G401 (cell line): ENCODE data around the gene GPHN. TPM values are rescaled to one million over a fixed set of nuclear protein-coding genes. Genes with fewer than 3 reads are reported as not detected.
"Not testable (repeated sequence)": the region's sequence is repeated elsewhere in the genome, so short reads cannot be mapped to it uniquely, and the experiment has no call there.

Source experiments
- DNase-seq: peaks from one replicate; pipeline ENCODE4 v3.0.0-alpha.2; 2015; ENCODE audit warnings: low spot score
- in situ Hi-C: cut with HindIII; loops from 2 replicates; pipeline ENCODE4 v1.10.0; 2016; ENCODE audit warnings: low sequenced_read_pairs, mixed read lengths
- total RNA-seq: library from RNA; depleted of rRNA; stranded (reverse); fragments of >200 nt; shearing (Covaris generic); gene quantifications from 2 replicates; pipeline ENCODE4 v1.2.3, GENCODE V29; 2014

Gene GPHN
- total RNA-seq, 1 experiment from 2014 or later: 19.8 TPM

DNA sequence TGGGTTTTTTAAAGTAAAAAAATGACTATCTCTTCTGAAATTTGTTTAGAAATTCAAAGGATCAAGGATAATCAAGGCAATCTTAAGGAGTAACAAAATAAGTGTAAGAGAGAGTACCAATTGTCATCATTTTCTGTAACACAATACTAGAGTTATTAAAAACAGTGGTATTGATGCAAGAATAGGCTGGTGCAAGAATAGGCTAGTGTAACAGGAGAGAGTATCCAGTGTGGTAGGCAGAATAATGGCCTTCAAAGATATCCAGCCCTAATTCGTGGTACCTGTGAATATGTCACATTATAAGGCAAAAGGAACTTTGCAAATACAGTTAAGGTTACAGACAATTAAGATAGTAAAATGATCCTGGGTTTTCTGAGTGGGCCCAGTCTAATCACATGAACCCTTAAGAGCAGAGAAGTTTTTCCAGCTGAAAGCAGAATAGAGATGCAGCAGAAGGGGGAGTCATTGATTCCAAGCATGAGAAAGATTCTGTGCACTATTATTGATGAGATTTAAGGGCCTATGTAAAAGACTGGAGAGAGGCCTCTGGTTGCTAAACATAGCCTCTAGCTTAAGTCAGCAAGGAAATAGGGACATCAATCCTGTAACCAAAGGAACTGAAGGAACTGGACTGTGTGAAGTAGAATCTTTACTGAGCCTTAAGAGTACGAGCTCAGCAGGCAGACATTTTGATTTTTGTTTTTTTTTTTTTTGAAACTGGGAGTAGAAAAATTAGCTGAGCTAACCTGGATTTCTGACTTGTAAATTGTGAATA, 134.1 kb downstream of the GPHN start:
- DNase-seq: no peak
- in situ Hi-C loops: no loop called here

- no peak for DNase-seq
- in situ Hi-C loops: no loop called here
These were observed 135.4 kb downstream of the GPHN start for GRCh38 chr14:66643344-66643743.

- in situ Hi-C loops: no loop called here
- no peak for DNase-seq
These were observed 137.8 kb downstream of the GPHN start for GRCh38 chr14:66645716-66646115.

GRCh38 chr14:66649498-66649897, 141.6 kb downstream of the GPHN start:
- in situ Hi-C loops: no loop called here
- no peak for DNase-seq

- in situ Hi-C loops: no loop called here
- no peak for DNase-seq
These were observed 142.6 kb downstream of the GPHN start for GRCh38 chr14:66650491-66650911.

GRCh38 chr14:66651536-66652220, 143.7 kb downstream of the GPHN start:
- no peak for DNase-seq

DNA sequence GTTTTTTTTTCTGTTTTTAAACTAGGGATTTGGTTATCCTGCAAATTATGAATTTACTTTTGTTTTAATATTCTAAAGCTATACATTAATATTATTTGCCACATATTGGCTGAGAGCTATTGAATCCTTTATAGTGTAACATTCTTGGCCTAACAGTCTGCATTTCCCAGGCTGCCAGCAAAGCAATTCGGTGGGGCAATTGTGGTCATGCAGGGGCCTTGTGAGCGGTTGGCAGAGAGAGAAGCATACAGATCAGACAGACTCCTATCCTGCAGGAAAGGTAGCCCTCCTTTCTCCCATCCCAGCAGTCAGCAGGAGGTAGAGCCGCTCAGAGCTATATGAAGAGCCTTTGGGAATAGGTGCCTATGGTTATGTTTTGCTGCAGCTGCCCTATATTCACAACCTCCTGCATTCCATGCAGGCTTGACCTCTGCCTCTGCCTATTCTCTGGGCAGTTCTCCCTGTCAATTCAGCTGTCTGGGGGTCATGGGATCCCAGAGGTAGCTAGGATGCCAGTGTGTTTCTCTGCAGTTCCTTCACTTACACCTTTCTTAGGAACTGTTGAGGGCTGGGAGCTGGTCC, 144.7 kb downstream of the GPHN start:
- in situ Hi-C loops: no loop called here
- DNase-seq: no peak

More at GRCh38 chr14:66651536-66652220, 143.7 kb downstream of the GPHN start:
- in situ Hi-C loops: no loop called here

GRCh38 chr14:66657780-66658179, 149.8 kb downstream of the GPHN start:
- DNase-seq: no peak
- in situ Hi-C loops: no loop called here

GRCh38 chr14:66662374-66662773, 154.4 kb downstream of the GPHN start:
- in situ Hi-C loops: no loop called here
- DNase-seq: no peak

GRCh38 chr14:66677780-66678179, 169.8 kb downstream of the GPHN start:
- DNase-seq: no peak
- in situ Hi-C loops: no loop called here

- in situ Hi-C loops: no loop called here
- no peak for DNase-seq
These were observed 172.3 kb downstream of the GPHN start for GRCh38 chr14:66680216-66680615.

DNA sequence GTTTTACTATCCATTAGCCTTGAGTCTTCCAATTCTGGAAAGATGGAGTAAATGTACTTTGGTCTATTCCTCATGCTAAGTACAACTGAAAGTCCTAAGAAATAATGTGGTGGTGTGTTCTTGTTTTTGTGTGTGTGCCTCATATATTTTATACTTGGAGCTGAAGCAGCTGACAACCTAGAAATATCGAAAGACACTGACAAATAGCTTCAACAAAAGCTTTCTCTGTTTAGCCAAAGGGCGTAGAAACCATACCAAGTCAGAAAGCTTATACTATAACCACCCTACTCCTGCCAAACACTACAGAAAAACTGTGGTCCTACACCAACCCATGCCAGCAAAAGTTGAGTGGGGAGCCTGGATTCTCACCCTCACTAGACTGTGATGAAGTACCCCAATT, 188.4 kb downstream of the GPHN start:
- in situ Hi-C loops: no loop called here

DNA sequence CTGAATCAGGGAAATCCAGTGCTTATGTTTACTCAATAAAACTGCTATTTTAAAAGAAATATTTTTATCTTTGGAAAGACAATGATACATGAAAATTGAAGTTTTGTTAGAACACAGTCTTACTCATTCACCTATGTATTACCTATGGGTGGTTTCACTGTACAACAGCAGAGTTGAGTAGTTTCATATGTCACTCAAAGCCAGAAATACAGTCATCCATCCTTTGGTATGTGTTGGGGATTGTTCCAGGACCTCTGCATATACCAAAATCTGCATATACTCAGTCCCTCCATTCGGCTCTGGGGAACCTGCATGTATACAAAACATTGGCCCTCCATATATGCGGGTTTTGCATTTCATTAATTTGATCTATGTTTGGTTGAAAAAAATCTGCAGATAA, 190.6 kb downstream of the GPHN start:
- in situ Hi-C loops: no loop called here

More for the DNA sequence above, 188.4 kb downstream of the GPHN start:
- DNase-seq: no peak

DNA sequence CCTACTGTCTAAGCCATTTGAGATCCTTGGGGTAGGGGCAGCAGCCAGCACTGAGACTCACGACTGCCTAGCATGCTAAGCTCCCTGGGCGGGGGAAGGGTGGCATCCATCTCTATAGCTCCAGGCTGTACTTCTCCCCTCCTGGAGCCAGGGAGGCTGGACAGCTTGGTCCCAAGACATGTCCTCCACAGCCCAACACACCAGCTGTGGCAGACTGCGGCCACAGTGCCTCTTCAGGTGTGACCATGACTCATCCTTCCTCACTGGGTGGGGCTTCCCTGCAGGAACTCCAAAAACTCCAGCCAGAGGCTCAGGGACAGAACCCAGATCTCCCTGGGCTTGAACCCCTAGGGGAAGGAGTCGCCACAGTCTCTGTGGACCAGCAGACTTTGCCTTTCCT, 193.9 kb downstream of the GPHN start:
- in situ Hi-C loops: no loop called here
- DNase-seq: no peak

More for the DNA sequence above, 190.6 kb downstream of the GPHN start:
- no peak for DNase-seq

DNA sequence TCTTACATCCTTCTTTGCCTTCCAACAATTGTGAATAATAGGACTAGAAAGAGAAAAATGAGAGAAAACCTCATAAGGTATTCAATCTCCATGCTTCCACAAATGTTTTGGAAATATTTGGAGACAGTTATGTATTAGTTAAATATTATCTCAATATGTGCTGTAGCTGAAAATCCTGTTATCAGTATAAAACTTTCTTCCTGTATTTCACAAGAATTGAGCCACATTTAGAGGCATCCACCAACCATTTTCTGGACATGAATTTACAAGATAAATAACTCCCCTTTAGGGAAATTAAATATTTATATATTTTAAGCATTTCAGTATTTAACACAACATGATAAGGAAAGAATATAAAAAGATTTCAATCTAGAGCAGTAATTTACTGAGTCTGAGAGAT, 200.3 kb downstream of the GPHN start:
- no peak for DNase-seq
- in situ Hi-C loops: no loop called here

DNA sequence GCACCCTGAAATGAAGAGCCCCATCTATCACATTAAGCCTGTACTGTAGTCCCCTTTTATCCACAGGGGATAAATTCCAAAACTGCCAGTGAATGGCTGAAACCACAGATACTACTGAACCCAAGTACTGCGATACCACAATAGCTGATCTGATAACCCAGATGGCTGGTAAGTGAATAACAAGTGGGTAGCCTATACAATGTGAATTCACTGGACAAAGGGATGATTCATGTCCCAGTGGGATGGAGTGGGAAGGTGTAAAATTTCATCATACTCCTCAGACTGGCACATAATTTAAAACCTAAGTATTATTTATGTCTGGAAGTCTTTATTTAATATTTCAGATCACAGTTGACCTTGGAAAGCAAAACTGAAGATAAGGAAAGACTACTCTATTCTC, 201.3 kb downstream of the GPHN start:
- in situ Hi-C loops: no loop called here
- DNase-seq: no peak

DNA sequence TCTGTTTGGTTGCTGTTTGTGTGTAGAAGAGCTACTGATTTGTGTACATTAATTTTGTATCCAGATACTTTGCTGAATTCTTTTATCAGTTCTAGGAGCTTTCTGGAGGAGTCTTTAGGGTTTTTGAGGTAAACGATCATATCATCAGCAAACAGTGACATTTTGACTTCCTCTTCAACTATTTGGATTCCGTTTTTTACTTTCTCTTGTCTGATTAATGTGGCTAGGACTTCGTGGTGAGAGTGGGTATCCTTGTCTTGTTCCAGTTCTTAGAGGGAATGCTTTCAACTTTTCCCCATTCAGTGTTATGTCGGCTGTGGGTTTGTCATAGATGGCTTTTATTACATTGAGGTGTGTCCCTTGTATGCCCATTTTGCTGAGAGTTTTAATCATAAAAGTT, 206.3 kb downstream of the GPHN start:
- DNase-seq, in situ Hi-C loops: not testable (repeated sequence)

DNA sequence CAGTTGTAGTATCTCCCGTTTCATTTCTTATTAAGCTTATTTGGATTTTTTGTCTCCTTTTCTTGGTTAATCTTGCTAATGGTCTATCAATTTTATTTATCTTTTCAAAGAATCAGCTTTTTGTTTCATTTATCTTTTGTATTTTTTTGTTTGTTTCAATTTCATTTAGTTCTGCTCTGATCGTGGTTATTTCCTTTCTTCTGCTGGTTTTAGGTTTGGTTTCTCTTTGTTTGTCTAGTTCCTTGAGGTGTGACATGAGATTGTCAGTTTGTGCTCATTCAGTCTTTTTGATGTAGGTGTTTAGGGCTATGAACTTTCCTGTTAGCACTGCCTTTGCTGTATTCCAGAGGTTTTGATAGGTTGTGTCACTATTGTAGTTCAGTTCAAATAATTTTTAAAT, 207.4 kb downstream of the GPHN start:
- DNase-seq, in situ Hi-C loops: not testable (repeated sequence)

- DNase-seq: no peak
- in situ Hi-C loops: no loop called here
These were observed 208.3 kb downstream of the GPHN start for GRCh38 chr14:66716227-66716626.

- in situ Hi-C loops: no loop called here
- no peak for DNase-seq
These were observed 209.7 kb downstream of the GPHN start for GRCh38 chr14:66717561-66718140.
